K562 treated with DMSO at 1 percent for 4 hours (cell line): Measurements from ENCODE around the gene STAU1. TPM values are rescaled to one million over a fixed set of nuclear protein-coding genes. Genes with fewer than 3 reads are reported as not detected.

ENCODE experiments used
- total RNA-seq: library from RNA; unstranded; fragments of 300-600 nt; gene quantifications from 2 replicates; pipeline ENCODE4 v1.2.3, GENCODE V29; 2022; ENCODE audit not compliant: insufficient read depth

The STAU1 gene
- 56.5 and 74.4 TPM in 2 replicates for total RNA-seq

GRCh38 chr20:49187851-49188641 lies at the start of gene STAU1:
TSS of gene STAU1 (minus strand) at chr20:49188334. CDS start at chr20:49166201, 22,133 bp downstream.

GRCh38 chr20:49219091-49219923 lies 31.2 kb upstream of the STAU1 start, which contains the start of gene DDX27:
TSS of gene DDX27 (plus strand) at chr20:49219416. CDS start at chr20:49219449, 33 bp downstream.

Other genes starting within 250 kb of the STAU1 start
- gene CSE1L, start 142.0 kb downstream of the STAU1 start, total RNA-seq = 71.8 and 86.4 TPM in 2 replicates
- gene DDX27, start 31.1 kb upstream of the STAU1 start, total RNA-seq = 37.4 and 44.6 TPM in 2 replicates
- 5.2 and 7.2 TPM in 2 replicates for gene ZNFX1, start 89.7 kb upstream of the STAU1 start, total RNA-seq